Karpas-422 (cell line): ENCODE results near the gene DEDD. TPM values are rescaled to one million over a fixed set of nuclear protein-coding genes. Genes with fewer than 3 reads are reported as not detected.

Experiments
- DNase-seq: peaks from one replicate; pipeline ENCODE4 v3.0.0-alpha.2; 2015
- H2AFZ ChIP-seq: fragments of 200-600 bp; sonication (generic); 2 replicates; pipeline ENCODE4 v1.6.1; 2014; ENCODE audit warnings: antibody characterized with exemption, low read length, mixed read lengths
- H3K27ac ChIP-seq: fragments of 200-600 bp; sonication (generic); 2 replicates; pipeline ENCODE4 v1.5.1; 2014; ENCODE audit warnings: mild to moderate bottlenecking, low read length, moderate library complexity
- H3K27me3 ChIP-seq: fragments of 200-600 bp; sonication (generic); 2 replicates; pipeline ENCODE4 v1.6.1; 2014; ENCODE audit warnings: low read length, mixed read lengths
- H3K36me3 ChIP-seq: fragments of 200-600 bp; sonication (generic); 2 replicates; pipeline ENCODE4 v1.6.1; 2014; ENCODE audit warnings: low read length, mixed read lengths; ENCODE audit not compliant: insufficient read depth
- H3K4me1 ChIP-seq: fragments of 200-600 bp; sonication (generic); 2 replicates; pipeline ENCODE4 v1.6.1; 2014; ENCODE audit warnings: mild to moderate bottlenecking, low read length, mixed read lengths
- H3K4me2 ChIP-seq: fragments of 200-600 bp; sonication (generic); 2 replicates; pipeline ENCODE4 v1.6.1; 2014; ENCODE audit warnings: low read length, low read depth, mild to moderate bottlenecking; ENCODE audit not compliant: poor library complexity, severe bottlenecking
- H3K4me3 ChIP-seq: fragments of 200-600 bp; sonication (generic); 2 replicates; pipeline ENCODE4 v1.5.1; 2014; ENCODE audit warnings: mild to moderate bottlenecking, antibody characterized with exemption, low read length, mixed read lengths
- H3K79me2 ChIP-seq: fragments of 200-600 bp; sonication (generic); 2 replicates; pipeline ENCODE4 v1.6.1; 2014; ENCODE audit warnings: mild to moderate bottlenecking, low read length, mixed read lengths
- H3K9ac ChIP-seq: fragments of 200-600 bp; sonication (generic); 2 replicates; pipeline ENCODE4 v1.6.0; 2014; ENCODE audit warnings: low read length
- H3K9me2 ChIP-seq: fragments of 200-600 bp; sonication (generic), shearing (Covaris generic); replicated peaks from 2 replicates; pipeline ENCODE4 v1.6.0; 2014; ENCODE audit warnings: mild to moderate bottlenecking, low read length, moderate library complexity; ENCODE audit not compliant: insufficient read depth
- H3K9me3 ChIP-seq: fragments of 300-700, 200-600 bp; sonication (generic); 2 replicates; pipeline ENCODE4 v1.6.1; 2014; ENCODE audit warnings: low read length, mixed read lengths
- H4K20me1 ChIP-seq: fragments of 200-600 bp; sonication (generic); 2 replicates; pipeline ENCODE4 v1.6.1; 2014; ENCODE audit warnings: mild to moderate bottlenecking, antibody characterized with exemption, low read length, low read depth; ENCODE audit not compliant: insufficient read depth
- total RNA-seq: library from RNA; depleted of rRNA; stranded (reverse); fragments of >200 nt; shearing (Covaris generic); gene quantifications from 2 replicates; pipeline ENCODE4 v1.2.3, GENCODE V29; 2014; ENCODE audit warnings: low replicate concordance

Gene DEDD
- total RNA-seq, 1 experiment from 2014 or later = 25.6 TPM

DNA sequence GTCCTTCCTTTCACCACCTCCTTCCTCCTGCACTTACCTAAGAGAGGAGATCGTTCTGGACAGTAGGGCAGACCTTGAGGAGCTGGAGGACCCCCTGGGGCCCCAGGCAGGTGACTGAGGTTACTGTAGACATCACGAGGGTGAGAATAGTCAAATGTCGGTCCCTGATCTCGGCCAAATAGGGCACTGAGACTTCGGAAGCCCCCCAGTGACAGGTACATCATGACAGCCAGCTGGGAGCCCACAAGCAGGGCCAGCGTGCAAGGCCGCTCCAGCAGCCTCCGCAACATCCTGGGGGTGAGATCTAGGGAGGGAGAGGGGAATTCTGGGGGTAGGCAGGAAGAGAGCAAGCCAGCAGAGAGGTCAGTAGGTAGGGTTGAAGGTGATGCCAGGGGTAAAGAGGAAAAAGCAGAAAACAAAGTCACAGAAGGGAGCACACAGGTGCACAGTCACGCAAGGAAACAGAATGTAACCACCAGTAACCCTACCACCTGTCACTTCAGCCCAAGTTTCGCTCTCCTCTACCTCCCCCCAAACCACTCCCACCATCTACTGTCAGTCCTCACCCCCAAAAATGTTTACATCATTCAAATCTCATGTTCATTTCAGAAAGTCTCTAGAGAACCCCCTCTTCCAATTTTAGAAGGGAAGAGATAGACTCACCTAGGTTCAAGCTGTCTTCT is 43.4 kb upstream of the DEDD start:
- Histone ChIP-seq H3K4me2 (peak overlapping the region; percentile 98), H3K27ac (peak overlapping the region; percentile 58), H3K79me2 (peaks cover 15% of the 10 kb centered on the region), H4K20me1 (no peaks in the 10 kb centered on the region), H2AFZ (no peak overlapping the region), H3K9me3 (no peaks in the 10 kb centered on the region), H3K9me2 (no peaks in the 10 kb centered on the region), H3K4me3 (peak overlapping the region; percentile 86), H3K4me1 (peaks cover 25% of the 10 kb centered on the region), H3K27me3 (no peaks in the 10 kb centered on the region), H3K36me3 (peaks cover 19% of the 10 kb centered on the region), H3K9ac (peak overlapping the region; percentile 79)
- no peak for DNase-seq

DNA sequence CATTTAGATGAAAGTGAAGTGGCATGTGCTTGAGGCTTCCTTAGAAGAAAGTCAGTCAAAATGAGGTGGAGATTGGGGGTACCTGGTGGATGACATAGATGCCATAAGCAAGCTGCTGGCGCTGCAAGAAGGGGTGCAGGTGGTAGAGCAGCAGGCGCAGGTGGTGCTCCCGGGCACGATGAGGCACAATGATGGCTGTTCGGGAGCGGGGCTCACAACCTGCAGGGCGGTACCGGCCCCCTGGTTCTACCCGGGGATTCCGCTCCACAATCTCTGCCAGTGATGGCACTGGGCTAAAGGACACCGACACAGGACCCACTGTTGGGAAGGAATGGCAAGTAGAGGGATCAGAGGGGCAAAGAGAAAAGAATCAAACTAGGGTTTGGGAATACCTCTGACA is 42.4 kb upstream of the DEDD start:
- H3K4me1 ChIP-seq = peaks cover 25% of the 10 kb centered on the region
- H3K4me2 ChIP-seq = no peak overlapping the region

DNA sequence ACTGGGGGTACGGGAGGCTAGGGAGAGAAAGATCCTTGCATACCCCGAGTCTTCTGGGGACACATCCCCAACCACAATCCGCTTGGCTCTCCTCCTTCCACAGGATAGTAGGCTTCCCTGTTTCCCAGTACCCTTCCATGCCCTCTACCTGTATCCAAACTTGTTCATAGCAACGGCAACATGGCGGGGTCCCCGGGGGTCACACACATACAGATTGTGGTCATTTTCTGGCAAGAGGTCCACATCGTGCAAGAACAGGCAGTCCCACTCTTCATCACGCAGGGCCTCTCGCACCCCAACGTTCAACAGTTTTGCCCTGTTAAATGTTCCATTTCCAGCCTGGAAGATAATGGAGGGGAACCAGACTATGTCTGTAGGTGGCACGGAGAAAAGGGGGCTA is 41.2 kb upstream of the DEDD start:
- H3K27me3 ChIP-seq = no peaks in the 10 kb centered on the region
- H3K36me3 ChIP-seq = peaks cover 24% of the 10 kb centered on the region
- H3K9me2 ChIP-seq = no peaks in the 10 kb centered on the region
- no peak overlapping the region for H3K9ac ChIP-seq
- H3K79me2 ChIP-seq = peaks cover 15% of the 10 kb centered on the region
- H3K27ac ChIP-seq = no peak overlapping the region
- DNase-seq = no peak
- H3K9me3 ChIP-seq = no peaks in the 10 kb centered on the region
- H2AFZ ChIP-seq = no peak overlapping the region
- H3K4me3 ChIP-seq = no peak overlapping the region
- no peak overlapping the region for H3K4me2 ChIP-seq
- H4K20me1 ChIP-seq = no peaks in the 10 kb centered on the region
- peaks cover 25% of the 10 kb centered on the region for H3K4me1 ChIP-seq

More for the DNA sequence above, 42.4 kb upstream of the DEDD start:
- Histone ChIP-seq H4K20me1 (no peaks in the 10 kb centered on the region), H3K9ac (no peak overlapping the region), H3K27me3 (no peaks in the 10 kb centered on the region), H3K27ac (no peak overlapping the region), H3K79me2 (peaks cover 15% of the 10 kb centered on the region), H3K9me2 (no peaks in the 10 kb centered on the region), H3K36me3 (peaks cover 20% of the 10 kb centered on the region), H3K4me3 (no peak overlapping the region), H3K9me3 (no peaks in the 10 kb centered on the region), H2AFZ (no peak overlapping the region)
- no peak for DNase-seq

DNA sequence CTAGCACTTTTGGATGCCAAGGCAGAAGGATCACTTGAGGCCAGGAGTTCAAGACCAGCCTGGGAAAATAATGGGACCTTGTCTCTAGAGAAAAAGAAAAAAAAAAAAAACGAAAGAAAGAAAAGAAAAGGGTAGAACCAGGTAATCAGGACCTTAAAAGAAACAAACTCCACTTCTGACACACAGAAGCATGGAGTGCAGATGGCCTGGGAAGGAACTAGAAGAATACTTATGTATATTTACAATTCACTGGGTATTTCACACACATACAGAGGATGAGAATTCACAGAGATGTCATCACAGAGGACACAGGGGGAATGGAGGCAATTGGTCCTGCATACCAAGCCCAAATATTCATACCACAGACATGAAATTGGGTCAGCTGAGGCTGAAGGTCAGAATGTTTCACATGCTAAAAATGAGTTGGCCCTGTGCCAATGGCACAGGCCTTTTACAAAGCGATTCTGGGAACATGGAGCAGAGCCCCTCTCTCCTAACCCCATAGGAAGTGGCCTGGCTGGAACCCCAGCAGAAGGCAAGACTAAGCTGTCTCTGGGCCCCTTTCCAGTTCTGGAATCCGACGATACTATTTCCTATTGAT is 40.4 kb upstream of the DEDD start:
- Histone ChIP-seq H2AFZ (no peak overlapping the region), H3K36me3 (peaks cover 24% of the 10 kb centered on the region)

DNA sequence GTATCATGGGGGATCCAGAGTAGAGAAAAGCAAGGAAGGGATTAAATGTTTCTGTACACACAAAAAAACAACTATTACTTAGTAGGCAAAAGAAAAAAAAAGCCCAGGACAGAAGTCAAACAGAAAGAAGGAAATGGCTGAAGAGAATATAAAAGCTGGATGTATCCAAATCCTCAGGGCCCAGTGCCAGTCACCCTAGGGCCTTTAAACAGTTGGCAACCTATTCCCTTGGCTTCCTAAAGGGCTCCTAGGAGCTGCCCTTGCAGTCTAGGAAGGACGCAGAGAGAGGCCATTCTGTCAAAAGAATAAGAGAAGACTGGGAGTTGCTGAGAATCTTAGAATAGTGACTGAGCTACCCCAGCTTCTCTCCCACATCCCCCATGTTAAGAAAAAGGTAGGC is 39.9 kb upstream of the DEDD start:
- Histone ChIP-seq H3K9me3 (no peaks in the 10 kb centered on the region), H3K27me3 (no peaks in the 10 kb centered on the region), H4K20me1 (no peaks in the 10 kb centered on the region), H3K4me1 (peaks cover 22% of the 10 kb centered on the region), H3K9me2 (no peaks in the 10 kb centered on the region), H3K27ac (no peak overlapping the region), H3K36me3 (peaks cover 24% of the 10 kb centered on the region), H3K79me2 (peaks cover 21% of the 10 kb centered on the region), H3K9ac (no peak overlapping the region), H3K4me3 (no peak overlapping the region), H2AFZ (no peak overlapping the region), H3K4me2 (no peak overlapping the region)
- DNase-seq = no peak

More for the DNA sequence above, 40.4 kb upstream of the DEDD start:
- no peaks in the 10 kb centered on the region for H3K9me3 ChIP-seq
- no peak overlapping the region for H3K27ac ChIP-seq
- no peak for DNase-seq
- no peaks in the 10 kb centered on the region for H4K20me1 ChIP-seq
- no peak overlapping the region for H3K4me3 ChIP-seq
- H3K4me2 ChIP-seq = no peak overlapping the region
- H3K27me3 ChIP-seq = no peaks in the 10 kb centered on the region
- no peak overlapping the region for H3K9ac ChIP-seq
- peaks cover 20% of the 10 kb centered on the region for H3K79me2 ChIP-seq
- H3K4me1 ChIP-seq = peaks cover 22% of the 10 kb centered on the region
- H3K9me2 ChIP-seq = no peaks in the 10 kb centered on the region

DNA sequence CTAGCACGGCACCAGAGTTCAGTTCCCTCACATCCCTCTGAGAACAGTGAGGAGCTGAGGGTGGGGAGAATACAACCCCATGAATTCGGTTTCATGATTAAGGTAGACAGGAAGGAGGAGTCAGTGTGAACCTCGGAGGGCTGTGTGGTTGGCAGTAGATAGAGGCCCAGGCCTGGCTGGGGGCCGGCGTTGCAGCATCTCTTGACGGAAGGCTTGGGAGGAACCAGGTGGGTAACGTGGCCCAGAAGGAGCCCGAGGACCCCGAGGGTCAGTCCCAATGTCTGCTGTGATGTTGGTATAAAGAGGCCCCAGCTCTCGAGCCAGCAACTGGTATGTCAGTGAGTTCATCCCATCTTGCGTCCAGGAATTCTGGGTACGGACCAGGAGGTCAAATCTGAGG is 39.2 kb upstream of the DEDD start:
- Histone ChIP-seq H3K27ac (no peak overlapping the region), H3K36me3 (peaks cover 24% of the 10 kb centered on the region), H4K20me1 (no peaks in the 10 kb centered on the region), H3K9me2 (no peaks in the 10 kb centered on the region), H3K4me1 (peaks cover 24% of the 10 kb centered on the region), H3K9me3 (no peaks in the 10 kb centered on the region), H3K9ac (no peak overlapping the region), H3K79me2 (peaks cover 24% of the 10 kb centered on the region), H3K27me3 (no peaks in the 10 kb centered on the region), H3K4me2 (no peak overlapping the region), H2AFZ (no peak overlapping the region), H3K4me3 (no peak overlapping the region)
- no peak for DNase-seq

DNA sequence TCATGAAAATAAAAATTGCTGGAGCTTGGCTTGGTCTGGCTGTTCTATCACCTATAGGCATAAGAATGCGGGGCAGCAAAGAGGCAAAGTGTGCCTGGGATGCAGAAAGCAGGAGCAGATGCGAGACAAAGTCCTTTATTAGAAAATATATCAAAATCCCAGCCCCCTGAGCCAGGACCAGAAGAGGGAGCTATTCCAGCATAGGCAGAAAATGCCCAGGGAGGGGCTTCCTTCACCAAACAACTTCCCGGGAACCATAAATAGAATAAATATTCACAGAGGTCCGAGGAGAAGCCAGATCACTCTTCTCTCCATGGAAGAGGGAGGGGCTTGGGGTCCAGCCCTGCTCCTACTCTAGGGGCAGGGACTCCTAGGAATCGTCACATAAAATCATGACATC is 38.7 kb upstream of the DEDD start:
- Histone ChIP-seq H3K4me2 (no peak overlapping the region), H3K27me3 (no peaks in the 10 kb centered on the region), H4K20me1 (no peaks in the 10 kb centered on the region), H3K9me3 (no peaks in the 10 kb centered on the region), H3K4me3 (no peak overlapping the region), H3K79me2 (peaks cover 19% of the 10 kb centered on the region), H3K4me1 (peaks cover 22% of the 10 kb centered on the region), H3K9me2 (no peaks in the 10 kb centered on the region), H3K9ac (0 out of 2 replicates have a peak overlapping the region, but pooled peaks have one; percentile 24), H3K36me3 (peaks cover 24% of the 10 kb centered on the region), H3K27ac (no peak overlapping the region), H2AFZ (no peak overlapping the region)
- DNase-seq = no peak

DNA sequence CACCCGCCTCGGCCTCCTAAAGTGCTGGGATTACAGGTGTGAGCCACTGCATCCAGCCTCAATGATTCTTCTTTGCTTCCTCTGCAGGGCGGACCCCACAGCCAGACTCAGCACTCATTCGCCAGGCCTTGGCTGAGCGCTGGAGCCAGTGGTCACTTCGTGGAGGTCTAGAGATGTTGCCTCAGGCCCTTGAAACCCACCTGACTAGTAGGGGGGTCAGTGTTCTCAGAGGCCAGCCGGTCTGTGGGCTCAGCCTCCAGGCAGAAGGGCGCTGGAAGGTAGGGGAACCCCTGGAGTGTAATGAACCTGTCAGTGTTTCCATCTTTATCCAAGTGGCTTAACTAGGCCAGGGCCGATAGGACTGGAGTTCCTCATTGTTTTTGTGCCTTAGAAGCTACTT is 36.4 kb upstream of the DEDD start:
- H2AFZ ChIP-seq = no peak overlapping the region
- peaks cover 24% of the 10 kb centered on the region for H3K36me3 ChIP-seq
- no peak overlapping the region for H3K27ac ChIP-seq
- H3K79me2 ChIP-seq = peaks cover 11% of the 10 kb centered on the region
- H3K4me2 ChIP-seq = no peak overlapping the region
- no peaks in the 10 kb centered on the region for H3K9me2 ChIP-seq
- no peak for DNase-seq
- H3K9ac ChIP-seq = no peak overlapping the region
- peaks cover 34% of the 10 kb centered on the region for H3K4me1 ChIP-seq
- H3K27me3 ChIP-seq = no peaks in the 10 kb centered on the region
- H4K20me1 ChIP-seq = no peaks in the 10 kb centered on the region
- H3K4me3 ChIP-seq = no peak overlapping the region
- no peaks in the 10 kb centered on the region for H3K9me3 ChIP-seq
